RWPE1 (cell line): ENCODE results near the gene CTR9.

Experiments
- CTCF ChIA-PET: fragments of 350-600 bp; sonication (Branson Sonifier 250); formaldehyde crosslinking; extraction: SDS; loops from one replicate; lab custom pipeline; 2021; lab: Yijun Ruan, JAX
- POLR2A ChIA-PET: fragments of 400-600 bp; formaldehyde crosslinking; extraction: SDS; loops from one replicate; lab custom pipeline; 2020; ENCODE audit warnings: antibody characterized with exemption; ENCODE audit not compliant: low non-redundant PET; lab: Yijun Ruan, JAX
- DNase-seq: peaks from one replicate; pipeline ENCODE4 v3.0.0; 2012; ENCODE audit warnings: low spot score
- H3K27ac ChIP-seq: fragments of 450-650 bp; 2 replicates; pipeline ENCODE4 v1.5.1; 2017
- CTCF ChIP-seq: fragments of 450-650 bp; conservative IDR thresholded peaks from 2 replicates; pipeline ENCODE4 v1.5.1; 2017; ENCODE audit warnings: low read depth, mild to moderate bottlenecking

Gene CTR9

DNA sequence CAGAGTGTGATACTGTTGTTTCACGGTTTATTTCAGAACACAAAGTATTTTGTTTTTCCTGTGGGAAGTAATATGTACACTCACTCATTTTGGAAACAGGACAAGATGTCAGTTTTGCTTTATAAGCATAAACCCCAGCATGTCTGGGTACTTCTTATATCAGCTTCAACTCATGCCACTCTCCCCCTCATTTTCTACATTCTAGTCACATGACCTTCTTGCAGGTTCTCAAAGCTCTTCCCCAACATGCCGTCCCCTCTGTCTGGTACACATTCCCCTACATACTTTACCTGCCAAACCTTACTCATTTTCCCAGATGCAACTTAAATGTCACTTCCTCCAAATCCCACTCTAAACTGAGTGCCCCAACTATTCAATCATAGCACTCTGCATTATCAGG is 1.6 kb upstream of the CTR9 start:
- CTCF ChIA-PET = no interaction called here
- no peak for TF ChIP-seq CTCF
- POLR2A ChIA-PET = no interaction called here

DNA sequence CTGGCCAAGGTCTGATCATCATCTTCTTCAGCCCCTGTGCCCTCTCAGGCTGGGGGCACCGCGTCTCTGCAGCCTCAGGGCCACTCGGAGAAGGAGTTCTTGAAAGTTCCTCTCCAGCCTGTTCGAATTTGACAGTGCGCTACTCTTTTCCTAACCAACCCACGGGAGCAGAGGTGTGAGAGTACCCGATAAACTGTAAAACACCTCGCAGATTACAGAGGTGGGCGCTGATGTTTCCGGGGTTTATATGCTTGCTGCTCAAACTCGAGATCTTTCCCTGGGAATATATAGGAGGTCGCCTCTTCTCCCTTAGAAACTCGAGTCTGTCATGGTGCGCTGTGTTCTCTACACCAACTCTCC is 515 bp downstream of the CTR9 start:
- ChIA-PET CTCF (interaction anchor here (1.5 kb wide), 1 partner anchor 346 kb away, joined by 5 read pairs; no protein-coding TSS in a partner anchor), POLR2A (interaction anchor here (0.5 kb wide), 1 partner anchor 1388 kb away, joined by 5 read pairs; no protein-coding TSS in a partner anchor)
- no peak for DNase-seq
- H3K27ac ChIP-seq = peak overlapping the region; percentile 99
- TF ChIP-seq CTCF = no peak

More for the DNA sequence above, 1.6 kb upstream of the CTR9 start:
- H3K27ac ChIP-seq = no peak overlapping the region
- no peak for DNase-seq

DNA sequence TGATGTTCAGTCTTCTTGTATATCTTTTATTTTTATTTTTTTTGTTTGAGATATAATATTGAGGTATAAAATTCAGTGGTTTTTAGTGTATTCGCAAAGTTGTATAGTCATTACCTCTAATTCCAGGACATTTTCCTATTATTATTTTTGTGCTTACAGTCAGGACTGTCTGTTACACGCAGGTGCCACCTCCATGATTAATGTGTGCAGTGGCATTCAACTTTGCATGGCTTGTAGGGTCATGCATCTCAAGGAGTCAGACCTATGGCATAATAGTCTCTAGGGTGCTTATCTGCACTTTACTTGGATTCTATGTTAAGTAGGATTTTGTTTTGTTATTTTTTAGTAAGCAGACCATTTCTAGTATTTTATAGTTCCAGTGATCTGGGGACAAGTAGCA is 1.0 kb downstream of the CTR9 start:
- no peak overlapping the region for H3K27ac ChIP-seq
- POLR2A ChIA-PET = no interaction called here
- CTCF ChIA-PET = interaction anchor here (1.5 kb wide), 1 partner anchor 346 kb away, joined by 5 read pairs; no protein-coding TSS in a partner anchor
- TF ChIP-seq CTCF = no peak
- no peak for DNase-seq

- no peak for TF ChIP-seq CTCF
- no peak overlapping the region for H3K27ac ChIP-seq
- ChIA-PET CTCF (no interaction called here), POLR2A (no interaction called here)
- no peak for DNase-seq
These were observed 1.4 kb downstream of the CTR9 start for GRCh38 chr11:10752486-10752885.

- ChIA-PET POLR2A (no interaction called here), CTCF (interaction anchor here (0.6 kb wide), 1 partner anchor 795 kb away, joined by 3 read pairs; no protein-coding TSS in a partner anchor)
- DNase-seq = no peak
- H3K27ac ChIP-seq = no peak overlapping the region
- peak; percentile 13; the same call in 1 of the 2 replicates for TF ChIP-seq CTCF
These were observed 7.9 kb downstream of the CTR9 start for GRCh38 chr11:10758957-10759356.

GRCh38 chr11:10761085-10761698 is 10.1 kb downstream of the CTR9 start:
- H3K27ac ChIP-seq = no peak overlapping the region
- ChIA-PET CTCF (interaction anchor here (1.1 kb wide), 1 partner anchor 9 kb away, joined by 5 read pairs; no protein-coding TSS in a partner anchor), POLR2A (no interaction called here)
- TF ChIP-seq CTCF = no peak
- DNase-seq = no peak
